Calu3 (cell line): ENCODE measurements around the gene KANK3. TPM values are rescaled to one million over a fixed set of nuclear protein-coding genes. Genes with fewer than 3 reads are reported as not detected.

Experiments
- BruUV-seq: library from RNA; stranded (reverse); fragments of 400-500 nt; replicated peaks from 2 replicates; lab custom pipeline; 2021; lab: Mats Ljungman, UMichigan
- CTCF ChIA-PET: fragments of 300-600 bp; sonication (Branson Sonifier 250); formaldehyde crosslinking; loops from one replicate; lab custom pipeline; 2022; ENCODE audit warnings: antibody characterized with exemption; lab: Charles Lee
- DNase-seq: peaks from one replicate; pipeline ENCODE4 v3.0.0; 2022
- H3K27ac Mint-ChIP-seq: one replicate; pipeline ENCODE4 v1.8.0; 2022; ENCODE audit warnings: mixed read lengths; ENCODE audit not compliant: unreplicated experiment
- H3K27me3 Mint-ChIP-seq: one replicate; pipeline ENCODE4 v1.8.0; 2022; ENCODE audit warnings: mixed read lengths; ENCODE audit not compliant: unreplicated experiment
- H3K36me3 Mint-ChIP-seq: one replicate; pipeline ENCODE4 v1.8.0; 2022; ENCODE audit warnings: mild to moderate bottlenecking, moderate library complexity, mixed read lengths; ENCODE audit not compliant: insufficient read depth, unreplicated experiment
- H3K4me1 Mint-ChIP-seq: one replicate; pipeline ENCODE4 v1.8.0; 2022; ENCODE audit warnings: mild to moderate bottlenecking, low read depth, mixed read lengths; ENCODE audit not compliant: unreplicated experiment
- H3K4me3 Mint-ChIP-seq: one replicate; pipeline ENCODE4 v1.8.0; 2022; ENCODE audit warnings: mild to moderate bottlenecking, low read depth, moderate library complexity, mixed read lengths; ENCODE audit not compliant: unreplicated experiment
- H3K9me3 Mint-ChIP-seq: one replicate; pipeline ENCODE4 v1.8.0; 2022; ENCODE audit warnings: low read depth, mixed read lengths; ENCODE audit not compliant: unreplicated experiment
- CTCF ChIP-seq: fragments of 200-600 bp; IDR thresholded peaks from one replicate; pipeline ENCODE4 v1.8.0; 2022; ENCODE audit warnings: antibody characterized with exemption; ENCODE audit not compliant: unreplicated experiment
- intact Hi-C: fragments of 100-400 bp; cut with micrococcal nuclease; formaldehyde crosslinking; loops from one replicate; pipeline ENCODE4 v1.10.0; 2022; ENCODE audit not compliant: unreplicated experiment
- total RNA-seq: library from RNA; stranded (reverse); gene quantifications from 2 replicates; pipeline ENCODE4 v1.2.3, GENCODE V29; 2022

Gene KANK3
- total RNA-seq, 1 experiment from 2014 or later = not detected

DNA sequence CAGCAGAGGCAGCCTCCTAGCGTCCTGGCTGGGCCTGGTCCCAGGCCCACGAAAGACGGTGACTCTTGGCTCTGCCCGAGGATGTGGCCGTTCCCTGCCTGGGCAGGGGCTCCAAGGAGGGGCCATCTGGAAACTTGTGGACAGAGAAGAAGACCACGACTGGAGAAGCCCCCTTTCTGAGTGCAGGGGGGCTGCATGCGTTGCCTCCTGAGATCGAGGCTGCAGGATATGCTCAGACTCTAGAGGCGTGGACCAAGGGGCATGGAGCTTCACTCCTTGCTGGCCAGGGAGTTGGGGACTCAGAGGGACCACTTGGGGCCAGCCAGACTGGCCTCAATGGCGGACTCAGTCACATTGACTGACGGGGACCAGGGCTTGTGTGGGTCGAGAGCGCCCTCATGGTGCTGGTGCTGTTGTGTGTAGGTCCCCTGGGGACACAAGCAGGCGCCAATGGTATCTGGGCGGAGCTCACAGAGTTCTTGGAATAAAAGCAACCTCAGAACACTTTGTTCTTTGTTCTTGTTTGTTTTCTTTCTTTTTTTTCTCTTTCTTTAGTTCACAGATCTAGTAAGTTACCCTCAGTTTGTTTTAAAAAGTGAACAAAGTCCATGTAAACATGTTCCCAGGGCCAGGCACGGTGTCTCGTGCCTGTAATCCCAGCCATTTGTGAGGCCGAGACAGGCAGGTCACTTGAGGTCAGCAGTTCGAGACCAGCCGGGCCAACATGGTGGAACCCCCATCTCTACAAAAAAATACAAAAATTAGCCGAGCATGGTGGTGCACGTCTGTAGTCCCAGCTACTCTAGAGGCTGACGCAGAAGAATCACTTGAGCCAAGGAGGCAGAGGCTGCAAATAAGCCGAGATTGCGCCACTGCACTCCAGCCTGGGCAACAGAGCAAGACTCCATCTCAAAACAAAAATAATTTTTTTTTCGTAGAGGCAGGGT, 31.1 kb upstream of the KANK3 start:
- H3K27ac Mint-ChIP-seq = no peak overlapping the region
- H3K9me3 Mint-ChIP-seq = no peaks in the 10 kb centered on the region
- H3K4me1 Mint-ChIP-seq = no peaks in the 10 kb centered on the region
- BruUV-seq = no TSS peak
- CTCF ChIA-PET = no interaction called here
- H3K36me3 Mint-ChIP-seq = no peaks in the 10 kb centered on the region
- no peak overlapping the region for H3K4me3 Mint-ChIP-seq
- intact Hi-C loops = no loop called here
- no peak for TF ChIP-seq CTCF
- DNase-seq = no peak
- H3K27me3 Mint-ChIP-seq = no peaks in the 10 kb centered on the region

DNA sequence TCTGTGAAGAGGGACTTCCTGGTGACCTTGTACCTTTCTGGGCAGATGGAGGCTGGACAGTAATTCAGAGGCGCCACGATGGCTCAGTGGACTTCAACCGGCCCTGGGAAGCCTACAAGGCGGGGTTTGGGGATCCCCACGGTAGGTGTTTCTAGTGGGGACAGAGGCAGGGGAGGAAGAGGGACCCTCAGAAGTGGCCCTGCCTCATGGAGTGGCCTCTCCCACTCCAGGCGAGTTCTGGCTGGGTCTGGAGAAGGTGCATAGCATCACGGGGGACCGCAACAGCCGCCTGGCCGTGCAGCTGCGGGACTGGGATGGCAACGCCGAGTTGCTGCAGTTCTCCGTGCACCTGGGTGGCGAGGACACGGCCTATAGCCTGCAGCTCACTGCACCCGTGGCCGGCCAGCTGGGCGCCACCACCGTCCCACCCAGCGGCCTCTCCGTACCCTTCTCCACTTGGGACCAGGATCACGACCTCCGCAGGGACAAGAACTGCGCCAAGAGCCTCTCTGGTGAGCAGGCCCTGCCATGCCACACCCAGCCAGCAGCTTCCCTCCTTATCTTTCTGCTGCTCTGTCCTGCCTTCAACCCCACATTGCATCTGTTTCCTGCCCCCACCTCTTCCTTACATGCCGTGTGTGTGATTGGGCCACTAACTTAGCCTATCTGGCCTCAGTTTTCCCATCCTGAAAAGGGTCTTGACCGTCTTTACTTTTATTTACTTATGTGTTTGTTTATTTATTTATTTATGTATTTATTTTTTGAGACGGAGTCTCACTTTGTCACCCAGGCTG, 28.1 kb upstream of the KANK3 start:
- intact Hi-C loops = no loop called here
- no peaks in the 10 kb centered on the region for H3K27me3 Mint-ChIP-seq
- no peak overlapping the region for H3K4me3 Mint-ChIP-seq
- no peak for TF ChIP-seq CTCF
- no peak for DNase-seq
- no TSS peak for BruUV-seq
- H3K36me3 Mint-ChIP-seq = peaks cover 10% of the 10 kb centered on the region
- no peak overlapping the region for H3K27ac Mint-ChIP-seq
- H3K4me1 Mint-ChIP-seq = peaks cover 14% of the 10 kb centered on the region
- H3K9me3 Mint-ChIP-seq = no peaks in the 10 kb centered on the region
- CTCF ChIA-PET = no interaction called here

DNA sequence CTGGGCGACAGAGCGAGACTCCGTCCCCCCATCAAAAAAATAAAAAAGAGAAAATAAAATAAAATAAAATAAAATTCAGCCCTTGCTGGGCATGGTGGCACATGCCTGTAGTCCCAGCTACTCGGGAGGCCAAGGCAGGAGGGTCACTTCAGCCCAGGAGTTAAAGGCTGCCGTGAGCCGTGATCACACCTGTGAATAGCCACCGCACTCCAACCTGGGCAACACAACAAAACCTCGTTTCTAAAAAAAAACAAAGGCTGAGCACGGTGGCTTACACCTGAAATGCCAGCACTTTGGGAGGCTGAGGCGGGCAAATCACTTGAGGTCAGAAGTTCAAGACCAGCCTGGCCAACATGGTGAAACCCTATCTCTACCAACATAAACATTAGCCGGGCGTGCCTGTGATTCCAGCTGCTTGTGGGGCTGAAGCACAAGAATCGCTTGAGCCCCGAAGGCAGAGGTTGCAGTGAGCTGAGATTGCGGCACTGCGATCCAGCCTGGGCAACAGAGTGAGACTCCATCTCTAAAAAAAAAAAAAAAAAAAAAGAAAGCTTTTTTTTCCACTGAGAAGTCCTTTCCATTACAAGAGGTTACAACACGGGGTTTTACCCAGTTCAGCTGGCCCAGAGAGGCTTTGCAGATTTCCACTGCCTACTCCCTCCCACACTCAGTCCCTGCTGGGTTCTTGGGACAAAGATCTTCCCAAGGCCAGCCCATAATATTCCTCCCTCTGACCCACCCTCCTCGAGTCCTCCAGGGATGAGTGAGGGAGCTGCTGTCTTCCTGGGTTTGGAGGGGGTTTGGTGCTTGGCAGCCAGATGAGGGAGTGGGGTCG, 27.3 kb upstream of the KANK3 start:
- Mint-ChIP-seq H3K9me3 (no peaks in the 10 kb centered on the region), H3K4me1 (peaks cover 14% of the 10 kb centered on the region)

More for the DNA sequence above, 27.3 kb upstream of the KANK3 start:
- CTCF ChIA-PET = no interaction called here
- Mint-ChIP-seq H3K4me3 (no peak overlapping the region), H3K36me3 (peaks cover 10% of the 10 kb centered on the region), H3K27ac (no peak overlapping the region), H3K27me3 (no peaks in the 10 kb centered on the region)
- intact Hi-C loops = no loop called here
- TF ChIP-seq CTCF = no peak
- no peak for DNase-seq
- no TSS peak for BruUV-seq
